ENCODE measurements around the gene KRTAP2-1.

DNA sequence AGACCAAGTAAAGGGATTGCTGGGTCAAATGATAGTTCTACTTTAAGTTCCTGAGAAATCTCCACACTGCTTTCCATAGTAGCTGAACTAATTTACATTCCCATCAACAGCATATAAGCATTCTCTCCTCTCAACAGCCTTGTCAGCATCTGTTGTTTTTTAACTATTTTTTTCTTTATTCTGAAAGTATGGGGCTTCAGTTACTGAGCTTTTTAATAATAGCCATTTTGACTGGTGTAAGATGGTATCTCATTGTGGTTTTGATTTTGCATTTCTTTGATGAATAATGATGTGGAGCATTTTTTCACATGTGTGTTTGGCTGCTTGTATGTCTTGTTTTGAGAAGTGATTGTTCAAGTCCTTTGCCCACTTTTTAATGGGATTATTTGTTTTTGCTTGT is 5.5 kb upstream of the KRTAP2-1 start:
- TF ChIP-seq ZBTB7A (IDR thresholded peaks at IDR 0.05; ENCODE audit: low read depth) (no peak), RAD21 (IDR thresholded peaks at IDR 0.05; ENCODE audit: low read depth) (no peak), TAF1 (IDR thresholded peaks at IDR 0.05; ENCODE audit: low read depth) (no peak), EP300 (IDR thresholded peaks at IDR 0.05; ENCODE audit: borderline replicate concordance) (no peak), TCF12 (IDR thresholded peaks at IDR 0.05; ENCODE audit: low read depth) (no peak), EGR1 (IDR thresholded peaks at IDR 0.05) (no peak), CEBPB (IDR thresholded peaks at IDR 0.05) (no peak)

All from Ishikawa (cell line).